Fibroblast of lung (primary cell): ENCODE measurements around the gene AIFM1.

Source experiments
- EZH2 ChIP-seq: IDR thresholded peaks from 2 replicates; pipeline ENCODE4 v1.5.1; 2012; ENCODE audit warnings: low read length, control low read depth, mild to moderate bottlenecking; ENCODE audit errors: missing control alignments
- TF ChIP-seq, protein P1 (sequence below), 2 donors: IDR thresholded peaks in 1 of 2; conservative IDR thresholded peaks in 1 of 2; 1 replicate in 1 of 2; 2 replicates in 1 of 2; pipeline ENCODE4 v1.5.1; 2011 to 2012; ENCODE audit warnings: low read length in 2 of 2, control low read depth in 1 of 2, inconsistent platforms in 1 of 2, low read depth in 1 of 2, mild to moderate bottlenecking in 1 of 2

DNA sequence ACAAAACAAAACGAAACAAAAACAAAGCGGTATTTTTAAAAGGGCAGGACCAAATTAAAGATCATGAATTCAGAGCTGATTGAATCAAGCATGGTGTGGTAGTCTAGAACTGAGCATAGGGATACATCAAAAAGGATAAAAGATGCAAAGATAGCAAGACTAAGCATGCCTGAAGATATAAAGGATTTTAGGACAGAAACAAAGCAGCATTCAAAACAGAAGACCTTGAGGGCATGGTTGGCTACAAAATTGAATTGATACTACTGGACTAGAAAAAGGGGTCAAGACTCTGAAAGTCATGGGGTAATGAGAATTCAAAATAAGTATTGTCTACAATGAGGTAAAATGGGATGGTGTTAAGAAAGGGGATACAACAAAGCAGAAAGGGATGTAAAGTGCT lies 47.7 kb upstream of the AIFM1 start:
- TF ChIP-seq, protein P1, sequence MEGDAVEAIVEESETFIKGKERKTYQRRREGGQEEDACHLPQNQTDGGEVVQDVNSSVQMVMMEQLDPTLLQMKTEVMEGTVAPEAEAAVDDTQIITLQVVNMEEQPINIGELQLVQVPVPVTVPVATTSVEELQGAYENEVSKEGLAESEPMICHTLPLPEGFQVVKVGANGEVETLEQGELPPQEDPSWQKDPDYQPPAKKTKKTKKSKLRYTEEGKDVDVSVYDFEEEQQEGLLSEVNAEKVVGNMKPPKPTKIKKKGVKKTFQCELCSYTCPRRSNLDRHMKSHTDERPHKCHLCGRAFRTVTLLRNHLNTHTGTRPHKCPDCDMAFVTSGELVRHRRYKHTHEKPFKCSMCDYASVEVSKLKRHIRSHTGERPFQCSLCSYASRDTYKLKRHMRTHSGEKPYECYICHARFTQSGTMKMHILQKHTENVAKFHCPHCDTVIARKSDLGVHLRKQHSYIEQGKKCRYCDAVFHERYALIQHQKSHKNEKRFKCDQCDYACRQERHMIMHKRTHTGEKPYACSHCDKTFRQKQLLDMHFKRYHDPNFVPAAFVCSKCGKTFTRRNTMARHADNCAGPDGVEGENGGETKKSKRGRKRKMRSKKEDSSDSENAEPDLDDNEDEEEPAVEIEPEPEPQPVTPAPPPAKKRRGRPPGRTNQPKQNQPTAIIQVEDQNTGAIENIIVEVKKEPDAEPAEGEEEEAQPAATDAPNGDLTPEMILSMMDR (conservative IDR thresholded peaks at IDR 0.05 in 1 of 2, IDR thresholded peaks at IDR 0.05 in 1 of 2; ENCODE audit: low read depth in 1 of 2, low read length in 2 of 2), result no peak
- TF ChIP-seq EZH2, result no peak
